ENCODE measurements around the gene GOLGB1.

The GOLGB1 gene

DNA sequence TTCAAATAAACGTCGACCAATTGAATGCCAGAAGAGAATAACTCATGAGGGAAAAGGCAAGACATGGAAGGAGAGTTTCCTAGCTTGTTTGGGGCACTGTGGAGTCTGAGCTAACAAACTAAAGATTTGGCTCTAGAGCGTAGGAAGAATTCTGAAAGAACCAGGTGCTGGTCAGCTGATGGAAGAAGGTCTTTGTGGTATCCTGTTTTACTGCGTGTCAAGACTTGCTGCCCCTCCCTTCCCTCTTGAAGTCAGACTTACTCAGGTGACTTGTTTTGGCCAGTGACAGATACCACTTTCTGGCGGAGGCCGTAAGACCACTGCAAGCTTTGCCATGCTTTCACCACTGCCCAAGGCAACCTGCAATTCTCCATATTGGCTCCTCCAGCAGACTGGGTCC is 88.2 kb downstream of the GOLGB1 start:
- DNase-seq (ENCODE audit: low read depth), result no peak
- TF ChIP-seq, protein P1, sequence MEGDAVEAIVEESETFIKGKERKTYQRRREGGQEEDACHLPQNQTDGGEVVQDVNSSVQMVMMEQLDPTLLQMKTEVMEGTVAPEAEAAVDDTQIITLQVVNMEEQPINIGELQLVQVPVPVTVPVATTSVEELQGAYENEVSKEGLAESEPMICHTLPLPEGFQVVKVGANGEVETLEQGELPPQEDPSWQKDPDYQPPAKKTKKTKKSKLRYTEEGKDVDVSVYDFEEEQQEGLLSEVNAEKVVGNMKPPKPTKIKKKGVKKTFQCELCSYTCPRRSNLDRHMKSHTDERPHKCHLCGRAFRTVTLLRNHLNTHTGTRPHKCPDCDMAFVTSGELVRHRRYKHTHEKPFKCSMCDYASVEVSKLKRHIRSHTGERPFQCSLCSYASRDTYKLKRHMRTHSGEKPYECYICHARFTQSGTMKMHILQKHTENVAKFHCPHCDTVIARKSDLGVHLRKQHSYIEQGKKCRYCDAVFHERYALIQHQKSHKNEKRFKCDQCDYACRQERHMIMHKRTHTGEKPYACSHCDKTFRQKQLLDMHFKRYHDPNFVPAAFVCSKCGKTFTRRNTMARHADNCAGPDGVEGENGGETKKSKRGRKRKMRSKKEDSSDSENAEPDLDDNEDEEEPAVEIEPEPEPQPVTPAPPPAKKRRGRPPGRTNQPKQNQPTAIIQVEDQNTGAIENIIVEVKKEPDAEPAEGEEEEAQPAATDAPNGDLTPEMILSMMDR (conservative IDR thresholded peaks at IDR 0.05; ENCODE audit: low read length), result no peak
- no peak overlapping the region for H3K4me3 ChIP-seq (ENCODE audit: low read length)

GRCh38 chr3:121660356-121661171 is 89.0 kb downstream of the GOLGB1 start, which contains the start of gene HCLS1:
HCLS1 (minus strand) TSS chr3:121660903; CDS start chr3:121658347, 2,556 bp downstream.
- TF ChIP-seq, protein P1 (conservative IDR thresholded peaks at IDR 0.05; ENCODE audit: low read length), result no peak
- DNase-seq (ENCODE audit: low read depth), result no peak
- H3K4me3 ChIP-seq (ENCODE audit: low read length), result peak within 1 kb of the TSS; percentile 7; the same call in 1 of the 2 replicates

- H3K4me3 ChIP-seq (ENCODE audit: low read length), result no peak overlapping the region
- DNase-seq (ENCODE audit: low read depth), result no peak
- TF ChIP-seq, protein P1 (conservative IDR thresholded peaks at IDR 0.05; ENCODE audit: low read length), result no peak
Observed at GRCh38 chr3:121659586-121659985, 90.0 kb downstream of the GOLGB1 start.

GRCh38 chr3:121658716-121659435 is 90.7 kb downstream of the GOLGB1 start:
- H3K4me3 ChIP-seq (ENCODE audit: low read length), result no peak overlapping the region
- DNase-seq (ENCODE audit: low read depth), result no peak
- TF ChIP-seq, protein P1 (conservative IDR thresholded peaks at IDR 0.05; ENCODE audit: low read length), result no peak

DNA sequence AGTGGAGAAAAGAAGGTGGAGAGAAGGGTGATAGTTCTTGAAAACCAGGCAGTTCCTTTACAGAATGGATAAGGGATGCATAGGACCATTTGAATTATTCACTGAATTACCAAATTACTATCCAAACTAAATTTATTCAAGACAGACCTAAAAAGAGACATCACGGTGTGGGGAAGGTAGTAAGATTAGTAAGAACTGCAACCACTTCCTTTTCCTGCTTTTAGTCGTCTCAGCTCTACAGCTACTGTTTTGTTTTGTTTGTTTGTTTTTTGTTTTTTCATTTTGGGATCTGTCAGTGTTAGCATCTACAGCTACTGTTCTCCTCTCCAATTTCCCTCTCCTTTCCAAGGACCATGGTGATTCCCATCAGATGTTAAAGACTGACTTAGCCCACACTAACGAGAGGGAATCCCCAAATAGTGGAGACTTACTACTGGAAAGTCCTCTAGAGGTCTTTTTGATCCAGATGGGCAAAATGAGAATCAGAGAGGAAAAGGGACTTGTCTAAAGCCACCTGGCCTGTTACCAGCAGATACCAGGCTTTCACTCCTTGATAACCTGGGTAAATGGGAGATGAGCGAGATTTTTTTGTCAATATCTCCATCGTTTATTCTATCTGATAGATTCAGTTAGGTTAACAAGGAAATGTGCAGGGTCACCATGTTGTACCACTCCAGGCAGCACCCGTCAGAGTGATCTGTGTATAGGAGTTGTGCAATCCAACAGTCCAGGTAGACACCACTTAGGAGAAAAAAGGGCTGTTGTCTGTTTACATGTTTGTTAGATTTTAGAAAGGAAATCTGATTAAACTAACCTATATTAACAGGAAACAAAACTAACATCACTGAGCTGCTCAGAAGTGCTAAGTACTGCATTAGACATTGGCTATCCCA is 94.8 kb downstream of the GOLGB1 start:
- no peak for DNase-seq (ENCODE audit: low read depth)
- TF ChIP-seq, protein P1 (conservative IDR thresholded peaks at IDR 0.05; ENCODE audit: low read length), result no peak
- H3K4me3 ChIP-seq (ENCODE audit: low read length), result no peak overlapping the region

GRCh38 chr3:121651684-121652083 is 97.9 kb downstream of the GOLGB1 start:
- H3K4me3 ChIP-seq (ENCODE audit: low read length), result no peak overlapping the region
- TF ChIP-seq, protein P1 (conservative IDR thresholded peaks at IDR 0.05; ENCODE audit: low read length), result no peak
- DNase-seq (ENCODE audit: low read depth), result no peak

Data from AG10803 (cell line).